ENCODE results near the gene EIF2AK2.
"Not testable (repeated sequence)": the region's sequence is repeated elsewhere in the genome, so short reads cannot be mapped to it uniquely, and the experiment has no call there.

EIF2AK2 gene

GRCh38 chr2:37156857-37157714 lies at the start of gene EIF2AK2:
TSS of gene EIF2AK2 (minus strand) at chr2:37156980. CDS start at chr2:37147806, 9,174 bp downstream.
- DNase-seq (ENCODE audit: low read depth), result peak; percentile 76

GRCh38 chr2:37205689-37206341 lies 49.0 kb upstream of the EIF2AK2 start:
- DNase-seq (ENCODE audit: low read depth), result no peak

- DNase-seq (ENCODE audit: low read depth), result not testable (repeated sequence)
Observed at GRCh38 chr2:37205071-37205661, 48.4 kb upstream of the EIF2AK2 start.

- no peak for DNase-seq (ENCODE audit: low read depth)
Observed at GRCh38 chr2:37203708-37204107, 46.9 kb upstream of the EIF2AK2 start.

GRCh38 chr2:37201766-37202165 lies 45.0 kb upstream of the EIF2AK2 start:
- peak; percentile 25 for DNase-seq (ENCODE audit: low read depth)

GRCh38 chr2:37201208-37201607 lies 44.4 kb upstream of the EIF2AK2 start:
- no peak for DNase-seq (ENCODE audit: low read depth)

- DNase-seq (ENCODE audit: low read depth), result no peak
Observed at GRCh38 chr2:37198681-37199065, 41.9 kb upstream of the EIF2AK2 start.

GRCh38 chr2:37196320-37197195 lies 39.8 kb upstream of the EIF2AK2 start, which contains the start of gene CEBPZOS:
TSS of gene CEBPZOS (plus strand) at chr2:37196496. CDS start at chr2:37199705, 3,209 bp downstream.
- peak; percentile 82 for DNase-seq (ENCODE audit: low read depth)

GRCh38 chr2:37195862-37196319 lies 39.1 kb upstream of the EIF2AK2 start:
- DNase-seq (ENCODE audit: low read depth), result not testable (repeated sequence)

GRCh38 chr2:37192551-37192950 lies 35.8 kb upstream of the EIF2AK2 start:
- no peak for DNase-seq (ENCODE audit: low read depth)

GRCh38 chr2:37191747-37192146 lies 35.0 kb upstream of the EIF2AK2 start:
- DNase-seq (ENCODE audit: low read depth), result no peak

- DNase-seq (ENCODE audit: low read depth), result no peak
Observed at GRCh38 chr2:37191253-37191652, 34.5 kb upstream of the EIF2AK2 start.

GRCh38 chr2:37190290-37190689 lies 33.5 kb upstream of the EIF2AK2 start:
- DNase-seq (ENCODE audit: low read depth), result no peak

GRCh38 chr2:37189452-37190153 lies 32.8 kb upstream of the EIF2AK2 start:
- DNase-seq (ENCODE audit: low read depth), result no peak

- no peak for DNase-seq (ENCODE audit: low read depth)
Observed at GRCh38 chr2:37188570-37188969, 31.8 kb upstream of the EIF2AK2 start, which contains the start of gene SULT6B1. TSS of gene SULT6B1 (minus strand) at chr2:37188670. CDS start at chr2:37188640, 30 bp downstream.

- no peak for DNase-seq (ENCODE audit: low read depth)
Observed at GRCh38 chr2:37181726-37182684, 25.2 kb upstream of the EIF2AK2 start.

GRCh38 chr2:37180640-37181039 lies 23.9 kb upstream of the EIF2AK2 start:
- DNase-seq (ENCODE audit: low read depth), result no peak

GRCh38 chr2:37180006-37180639 lies 23.3 kb upstream of the EIF2AK2 start:
- no peak for DNase-seq (ENCODE audit: low read depth)

GRCh38 chr2:37173741-37174140 lies 17.0 kb upstream of the EIF2AK2 start:
- no peak for DNase-seq (ENCODE audit: low read depth)
